C4-2B (cell line): ENCODE data around the gene DBP.

ENCODE experiments used
- CTCF ChIP-seq: fragments of 450-650 bp; conservative IDR thresholded peaks from 2 replicates; pipeline ENCODE4 v1.5.1; 2017; ENCODE audit warnings: mild to moderate bottlenecking
- ZFX ChIP-seq: fragments of 450-650 bp; IDR thresholded peaks from 2 replicates; pipeline ENCODE4 v1.6.1; 2017

- TF ChIP-seq CTCF (no peak), ZFX (no peak)
These were observed 4.5 kb downstream of the DBP start for GRCh38 chr19:48632692-48633147.
